Subcutaneous abdominal adipose tissue (tissue), 5 donors: Measurements from ENCODE around the gene USP10.
A peak's percentile ranks its signal among the peaks of the same experiment; 100 is the strongest.

Experiments used
- H3K27ac ChIP-seq: one replicate; pipeline ENCODE4 v1.7.0; 2013; ENCODE audit warnings: low read depth, mild to moderate bottlenecking, inconsistent platforms, low read length, moderate library complexity
- H3K27me3 ChIP-seq, 5 donors: one replicate each; pipeline ENCODE4 v1.7.0; 2013; ENCODE audit warnings: low read length in 5 of 5, inconsistent platforms in 1 of 5; ENCODE audit not compliant: control insufficient read depth in 5 of 5, insufficient read depth in 4 of 5
- H3K36me3 ChIP-seq, 5 donors: one replicate each; pipeline ENCODE4 v1.7.0; 2013; ENCODE audit warnings: low read length in 5 of 5; ENCODE audit not compliant: control insufficient read depth in 5 of 5, insufficient read depth in 5 of 5
- H3K4me1 ChIP-seq, 5 donors: one replicate each; pipeline ENCODE4 v1.7.0; 2013; ENCODE audit warnings: low read length in 5 of 5, mild to moderate bottlenecking in 3 of 5, moderate library complexity in 1 of 5; ENCODE audit not compliant: control insufficient read depth in 5 of 5, insufficient read depth in 5 of 5
- H3K4me3 ChIP-seq, 5 donors: one replicate each; pipeline ENCODE4 v1.7.0; 2013; ENCODE audit warnings: low read length in 5 of 5, low read depth in 1 of 5
- H3K9ac ChIP-seq, 5 donors: one replicate each; pipeline ENCODE4 v1.7.0; 2013; ENCODE audit warnings: low read length in 5 of 5, mild to moderate bottlenecking in 4 of 5, moderate library complexity in 3 of 5
- H3K9me3 ChIP-seq, 5 donors: one replicate each; pipeline ENCODE4 v1.7.0; 2013; ENCODE audit warnings: low read length in 5 of 5; ENCODE audit not compliant: control insufficient read depth in 5 of 5
- donor health status: healthy.
- donor health status: healthy.
- donor health status: healthy.
- donor health status: healthy.
- donor health status: healthy.

USP10 gene

GRCh38 chr16:84790301-84790700 is 90.5 kb downstream of the USP10 start:
- no peak overlapping the region for H3K4me3 ChIP-seq
- H3K27ac ChIP-seq = no peak overlapping the region
- no peaks in the 10 kb centered on the region for H3K9me3 ChIP-seq
- H3K4me1 ChIP-seq = peaks cover 0 to 12% (median 4%) of the 10 kb centered on the region in 5 donors
- H3K9ac ChIP-seq = no peak overlapping the region
- H3K36me3 ChIP-seq = no peaks in the 10 kb centered on the region
- peaks cover 0 to 5% (median 0%) of the 10 kb centered on the region in 5 donors for H3K27me3 ChIP-seq

- Histone ChIP-seq H3K27me3 (peaks cover 0 to 5% (median 0%) of the 10 kb centered on the region in 5 donors), H3K4me1 (peaks cover 2 to 15% (median 8%) of the 10 kb centered on the region in 5 donors), H3K36me3 (no peaks in the 10 kb centered on the region), H3K27ac (no peak overlapping the region), H3K9me3 (no peaks in the 10 kb centered on the region), H3K4me3 (no peak overlapping the region), H3K9ac (no peak overlapping the region)
Observed at GRCh38 chr16:84791088-84791487, 91.3 kb downstream of the USP10 start.

- H3K9me3 ChIP-seq = no peaks in the 10 kb centered on the region
- H3K27ac ChIP-seq = no peak overlapping the region
Observed at GRCh38 chr16:84791501-84791900, 91.7 kb downstream of the USP10 start.

GRCh38 chr16:84794186-84794585 is 94.4 kb downstream of the USP10 start:
- Histone ChIP-seq H3K4me1 (peaks cover 2 to 12% (median 8%) of the 10 kb centered on the region in 5 donors), H3K27ac (no peak overlapping the region), H3K36me3 (no peaks in the 10 kb centered on the region), H3K9ac (no peak overlapping the region), H3K4me3 (no peak overlapping the region), H3K9me3 (no peaks in the 10 kb centered on the region), H3K27me3 (peaks cover 0 to 5% (median 0%) of the 10 kb centered on the region in 5 donors)

More at GRCh38 chr16:84791501-84791900, 91.7 kb downstream of the USP10 start:
- Histone ChIP-seq H3K4me1 (peaks cover 2 to 15% (median 8%) of the 10 kb centered on the region in 5 donors), H3K4me3 (no peak overlapping the region), H3K9ac (no peak overlapping the region), H3K36me3 (no peaks in the 10 kb centered on the region), H3K27me3 (peaks cover 0 to 5% (median 0%) of the 10 kb centered on the region in 5 donors)

GRCh38 chr16:84794626-84795025 is 94.8 kb downstream of the USP10 start:
- Histone ChIP-seq H3K27ac (no peak overlapping the region), H3K4me1 (peaks cover 2 to 10% (median 8%) of the 10 kb centered on the region in 5 donors), H3K27me3 (peaks cover 0 to 4% (median 0%) of the 10 kb centered on the region in 5 donors), H3K36me3 (no peaks in the 10 kb centered on the region), H3K9ac (no peak overlapping the region), H3K9me3 (no peaks in the 10 kb centered on the region), H3K4me3 (no peak overlapping the region)

GRCh38 chr16:84795329-84796053 is 95.7 kb downstream of the USP10 start:
- Histone ChIP-seq H3K4me1 (peaks cover 2 to 8% (median 7%) of the 10 kb centered on the region in 5 donors), H3K4me3 (peak overlapping the region; percentile 3 to 52 (median 36)), H3K36me3 (no peaks in the 10 kb centered on the region), H3K9me3 (no peaks in the 10 kb centered on the region), H3K27me3 (no peaks in the 10 kb centered on the region), H3K9ac (no peak overlapping the region), H3K27ac (no peak overlapping the region)

GRCh38 chr16:84800158-84800978 is 100.6 kb downstream of the USP10 start:
- no peaks in the 10 kb centered on the region for H3K36me3 ChIP-seq
- no peak overlapping the region for H3K4me3 ChIP-seq
- no peaks in the 10 kb centered on the region for H3K9me3 ChIP-seq
- H3K4me1 ChIP-seq = peaks cover 0 to 4% (median 3%) of the 10 kb centered on the region in 5 donors
- no peak overlapping the region for H3K27ac ChIP-seq
- peaks cover 0 to 3% (median 3%) of the 10 kb centered on the region in 5 donors for H3K27me3 ChIP-seq
- no peak overlapping the region for H3K9ac ChIP-seq

- H3K9ac ChIP-seq = no peak overlapping the region
- peaks cover 0 to 11% (median 3%) of the 10 kb centered on the region in 5 donors for H3K27me3 ChIP-seq
- no peak overlapping the region for H3K4me3 ChIP-seq
- no peak overlapping the region for H3K27ac ChIP-seq
- H3K4me1 ChIP-seq = peaks cover 2 to 14% (median 9%) of the 10 kb centered on the region in 5 donors
- no peaks in the 10 kb centered on the region for H3K9me3 ChIP-seq
- no peaks in the 10 kb centered on the region for H3K36me3 ChIP-seq
Observed at GRCh38 chr16:84803146-84803545, 103.3 kb downstream of the USP10 start.

- no peaks in the 10 kb centered on the region for H3K9me3 ChIP-seq
- H3K27ac ChIP-seq = no peak overlapping the region
- H3K4me3 ChIP-seq = no peak overlapping the region
- H3K27me3 ChIP-seq = peaks cover 0 to 11% (median 3%) of the 10 kb centered on the region in 5 donors
- no peak overlapping the region for H3K9ac ChIP-seq
- H3K36me3 ChIP-seq = no peaks in the 10 kb centered on the region
- peaks cover 2 to 14% (median 9%) of the 10 kb centered on the region in 5 donors for H3K4me1 ChIP-seq
Observed at GRCh38 chr16:84804326-84804725, 104.5 kb downstream of the USP10 start.
